KMS-11 (cell line): ENCODE results near the gene CATSPERB.

ENCODE experiments used
- H2AFZ ChIP-seq: fragments of 200-600 bp; sonication (generic); 2 replicates; pipeline ENCODE4 v1.6.1; 2016; ENCODE audit warnings: antibody characterized with exemption, mixed run types, low read depth
- H3K27ac ChIP-seq: fragments of 200-600 bp; sonication (generic); 2 replicates; pipeline ENCODE4 v1.6.1; 2016; ENCODE audit warnings: mild to moderate bottlenecking, mixed run types
- H3K27me3 ChIP-seq: fragments of 200-600 bp; sonication (generic); 2 replicates; pipeline ENCODE4 v1.6.1; 2017; ENCODE audit warnings: mild to moderate bottlenecking, low read depth, mixed run types, moderate library complexity; ENCODE audit not compliant: insufficient read depth
- H3K36me3 ChIP-seq: fragments of 200-600 bp; sonication (generic); 2 replicates; pipeline ENCODE4 v1.6.1; 2017; ENCODE audit warnings: mild to moderate bottlenecking, mixed run types; ENCODE audit not compliant: insufficient read depth
- H3K4me1 ChIP-seq: fragments of 200-600 bp; sonication (generic); 2 replicates; pipeline ENCODE4 v1.6.1; 2016; ENCODE audit warnings: mild to moderate bottlenecking, low read depth, mixed run types; ENCODE audit not compliant: poor library complexity, severe bottlenecking
- H3K4me2 ChIP-seq: fragments of 200-600 bp; sonication (generic); 2 replicates; pipeline ENCODE4 v1.7.0; 2016; ENCODE audit warnings: mild to moderate bottlenecking, mixed run types
- H3K4me3 ChIP-seq: fragments of 200-600 bp; sonication (generic); IDR thresholded peaks from 2 replicates; pipeline ENCODE4 v1.6.1; 2017; ENCODE audit warnings: low read depth, low read length, mixed read lengths; ENCODE audit not compliant: insufficient read depth
- H3K79me2 ChIP-seq: fragments of 200-600 bp; sonication (generic); 2 replicates; pipeline ENCODE4 v1.6.1; 2016; ENCODE audit warnings: low read depth, mixed run types; ENCODE audit not compliant: insufficient read depth
- H3K9ac ChIP-seq: fragments of 200-600 bp; sonication (generic); 2 replicates; pipeline ENCODE4 v1.6.1; 2016; ENCODE audit warnings: mild to moderate bottlenecking, mixed run types
- H4K20me1 ChIP-seq: fragments of 200-600 bp; sonication (generic); 2 replicates; pipeline ENCODE4 v1.6.1; 2016; ENCODE audit warnings: mild to moderate bottlenecking, mixed run types; ENCODE audit not compliant: insufficient read depth
- TF ChIP-seq, protein P1 (sequence below): fragments of 200-600 bp; sonication (generic); conservative IDR thresholded peaks from 2 replicates; pipeline ENCODE4 v1.6.1; 2017; ENCODE audit warnings: low read depth, mild to moderate bottlenecking, antibody characterized with exemption, low read length, moderate library complexity, mixed read lengths

Gene CATSPERB

DNA sequence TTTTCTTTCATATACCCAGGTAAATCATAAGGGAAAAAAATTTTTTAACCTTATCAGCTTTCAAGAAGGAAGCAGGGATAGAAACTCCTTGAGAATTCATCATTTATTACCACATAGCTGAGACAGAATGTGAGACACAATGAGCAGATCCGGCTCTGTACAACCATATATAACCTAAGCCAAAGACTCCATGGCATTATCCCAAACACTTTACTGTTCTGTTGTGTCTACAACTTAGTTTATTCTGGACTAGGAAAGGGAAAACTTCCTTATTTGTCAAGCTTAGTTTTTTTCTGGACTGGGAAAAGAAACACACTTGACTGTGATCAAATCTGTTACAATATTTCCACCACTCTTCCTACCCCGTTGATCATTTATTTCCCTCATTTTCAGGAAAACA is 38.3 kb upstream of the CATSPERB start:
- Histone ChIP-seq H3K27me3 (no peaks in the 10 kb centered on the region), H3K27ac (no peak overlapping the region), H3K4me3 (no peak overlapping the region)

DNA sequence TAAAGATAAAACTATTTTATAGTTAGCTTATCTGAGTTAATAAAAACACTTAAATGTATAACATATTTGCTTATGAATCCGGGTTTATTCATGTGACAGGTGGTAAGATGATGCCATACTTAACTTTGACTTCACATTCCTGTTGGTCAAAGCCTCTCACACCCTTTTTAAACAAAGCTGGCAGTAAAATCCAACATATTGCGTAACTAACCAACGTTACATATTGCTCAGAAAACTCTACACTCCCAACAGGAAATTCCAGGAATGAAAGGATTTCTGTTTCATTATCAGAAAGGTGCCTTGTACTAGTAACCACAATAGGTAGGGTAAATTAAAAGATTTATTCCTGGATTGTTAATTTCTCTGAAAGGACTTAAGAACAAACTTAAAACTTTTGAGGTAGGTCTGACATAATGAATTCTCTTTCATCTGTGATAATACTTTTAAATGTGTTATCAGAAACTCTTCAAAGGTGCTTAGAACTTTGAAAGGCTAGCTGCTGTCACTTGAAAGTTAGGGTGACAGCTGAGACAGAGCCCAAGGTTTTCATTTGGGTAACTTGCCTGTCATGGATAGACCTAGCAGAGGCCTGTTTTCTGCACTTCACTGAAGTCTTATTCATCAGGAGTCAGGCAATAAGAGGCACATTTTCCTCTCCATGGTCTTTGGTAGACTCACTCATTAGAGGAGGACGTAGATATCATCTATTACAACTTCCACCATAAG is 23.8 kb upstream of the CATSPERB start:
- Histone ChIP-seq H3K27ac (no peak overlapping the region), H3K4me3 (no peak overlapping the region), H4K20me1 (no peaks in the 10 kb centered on the region), H3K4me1 (no peaks in the 10 kb centered on the region), H3K27me3 (no peaks in the 10 kb centered on the region), H2AFZ (no peak overlapping the region), H3K36me3 (no peaks in the 10 kb centered on the region), H3K4me2 (no peak overlapping the region), H3K9ac (no peak overlapping the region), H3K79me2 (no peaks in the 10 kb centered on the region)
- TF ChIP-seq, protein P1, sequence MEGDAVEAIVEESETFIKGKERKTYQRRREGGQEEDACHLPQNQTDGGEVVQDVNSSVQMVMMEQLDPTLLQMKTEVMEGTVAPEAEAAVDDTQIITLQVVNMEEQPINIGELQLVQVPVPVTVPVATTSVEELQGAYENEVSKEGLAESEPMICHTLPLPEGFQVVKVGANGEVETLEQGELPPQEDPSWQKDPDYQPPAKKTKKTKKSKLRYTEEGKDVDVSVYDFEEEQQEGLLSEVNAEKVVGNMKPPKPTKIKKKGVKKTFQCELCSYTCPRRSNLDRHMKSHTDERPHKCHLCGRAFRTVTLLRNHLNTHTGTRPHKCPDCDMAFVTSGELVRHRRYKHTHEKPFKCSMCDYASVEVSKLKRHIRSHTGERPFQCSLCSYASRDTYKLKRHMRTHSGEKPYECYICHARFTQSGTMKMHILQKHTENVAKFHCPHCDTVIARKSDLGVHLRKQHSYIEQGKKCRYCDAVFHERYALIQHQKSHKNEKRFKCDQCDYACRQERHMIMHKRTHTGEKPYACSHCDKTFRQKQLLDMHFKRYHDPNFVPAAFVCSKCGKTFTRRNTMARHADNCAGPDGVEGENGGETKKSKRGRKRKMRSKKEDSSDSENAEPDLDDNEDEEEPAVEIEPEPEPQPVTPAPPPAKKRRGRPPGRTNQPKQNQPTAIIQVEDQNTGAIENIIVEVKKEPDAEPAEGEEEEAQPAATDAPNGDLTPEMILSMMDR, result no peak

More for the DNA sequence above, 38.3 kb upstream of the CATSPERB start:
- no peak overlapping the region for H3K4me2 ChIP-seq
- H3K9ac ChIP-seq, result no peak overlapping the region
- no peaks in the 10 kb centered on the region for H4K20me1 ChIP-seq
- H3K79me2 ChIP-seq, result no peaks in the 10 kb centered on the region
- no peak overlapping the region for H2AFZ ChIP-seq
- TF ChIP-seq, protein P1, result no peak
- H3K36me3 ChIP-seq, result no peaks in the 10 kb centered on the region
- no peaks in the 10 kb centered on the region for H3K4me1 ChIP-seq

DNA sequence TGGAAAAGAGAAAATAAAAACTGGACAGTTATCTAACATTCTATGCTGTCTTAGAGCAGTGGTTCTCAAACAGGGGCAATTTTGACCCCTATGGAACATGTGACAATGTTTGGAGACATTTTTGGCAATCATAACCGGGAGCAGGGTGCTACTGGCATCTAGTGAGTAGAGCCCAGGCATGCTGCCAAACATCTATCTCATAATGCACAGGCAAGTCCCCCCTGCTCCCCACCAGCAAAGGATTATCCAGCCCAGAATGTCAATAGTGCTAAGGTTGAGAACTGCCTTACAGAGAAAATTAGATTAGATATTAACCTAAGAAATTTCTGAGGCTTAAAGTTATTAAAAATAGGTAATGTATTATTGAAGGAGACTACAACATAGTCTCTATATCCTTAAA is 22.9 kb upstream of the CATSPERB start:
- TF ChIP-seq, protein P1, result no peak
- H3K4me3 ChIP-seq, result no peak overlapping the region
- H3K36me3 ChIP-seq, result no peaks in the 10 kb centered on the region
- no peaks in the 10 kb centered on the region for H3K4me1 ChIP-seq
- no peaks in the 10 kb centered on the region for H3K27me3 ChIP-seq
- H3K27ac ChIP-seq, result no peak overlapping the region
- H2AFZ ChIP-seq, result no peak overlapping the region
- H3K4me2 ChIP-seq, result no peak overlapping the region
- H3K9ac ChIP-seq, result no peak overlapping the region
- no peaks in the 10 kb centered on the region for H3K79me2 ChIP-seq
- H4K20me1 ChIP-seq, result no peaks in the 10 kb centered on the region

DNA sequence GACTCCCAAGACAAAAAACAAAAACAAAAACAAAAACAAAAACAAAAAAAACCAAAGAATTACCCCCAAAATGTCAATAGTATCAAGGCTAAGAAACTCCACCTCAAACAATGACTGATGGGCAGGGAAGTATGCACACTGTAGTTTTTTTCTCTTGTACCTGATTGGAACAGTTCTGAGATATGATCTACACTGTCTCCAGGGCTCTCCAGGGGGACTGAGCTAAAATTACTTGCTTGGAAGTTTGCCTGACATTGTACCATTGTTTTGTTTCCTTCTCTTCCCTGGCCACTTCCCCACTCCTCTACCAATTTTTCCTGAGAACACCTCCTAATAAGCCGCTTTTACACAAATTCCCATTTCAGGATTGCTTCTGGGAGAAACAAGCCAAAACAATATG is 22.3 kb upstream of the CATSPERB start:
- H3K36me3 ChIP-seq, result no peaks in the 10 kb centered on the region
- H3K27me3 ChIP-seq, result no peaks in the 10 kb centered on the region
- H4K20me1 ChIP-seq, result no peaks in the 10 kb centered on the region
- no peak overlapping the region for H3K27ac ChIP-seq
- H3K4me2 ChIP-seq, result no peak overlapping the region
- H3K9ac ChIP-seq, result no peak overlapping the region
- no peaks in the 10 kb centered on the region for H3K79me2 ChIP-seq
- TF ChIP-seq, protein P1, result no peak
- no peaks in the 10 kb centered on the region for H3K4me1 ChIP-seq
- no peak overlapping the region for H2AFZ ChIP-seq
- H3K4me3 ChIP-seq, result no peak overlapping the region
